MM.1S (cell line): ENCODE measurements around the gene MEG3.

Source experiments
- CTCF ChIP-seq: fragments of 300-600 bp; sonication (generic); IDR thresholded peaks from 2 replicates; pipeline ENCODE4 v1.5.1; 2016; ENCODE audit warnings: antibody characterized with exemption, low read length, mixed read lengths
- EZH2phosphoT487 ChIP-seq: fragments of 300-600 bp; sonication (generic); IDR thresholded peaks from 2 replicates; pipeline ENCODE4 v1.6.1; 2018; ENCODE audit warnings: antibody characterized with exemption, low read length

- no peak for TF ChIP-seq CTCF
- no peak for TF ChIP-seq EZH2phosphoT487
Measured at GRCh38 chr14:100786131-100786530, 39.8 kb upstream of the MEG3 start.
